K562 (cell line): ENCODE measurements around the gene IRX6. TPM values are rescaled to one million over a fixed set of nuclear protein-coding genes. Genes with fewer than 3 reads are reported as not detected.

ENCODE experiments used
- C11orf30 ChIP-seq: fragments of 450-650 bp; IDR thresholded peaks from 2 replicates; pipeline ENCODE4 v1.6.1; 2016; ENCODE audit warnings: low read depth, mild to moderate bottlenecking
- CEBPB ChIP-seq: fragments of 450-650 bp; IDR thresholded peaks from 2 replicates; pipeline ENCODE4 v1.6.1; 2016; ENCODE audit warnings: missing genetic modification characterization, missing compliant biosample characterization
- DMBX1 ChIP-seq: fragments of 250-450 bp; sonication (Bioruptor Pico); IDR thresholded peaks from 2 replicates; pipeline ENCODE4 v1.8.0; 2022; ENCODE audit warnings: inconsistent platforms, mild to moderate bottlenecking, moderate library complexity, borderline replicate concordance
- DPF2 ChIP-seq: fragments of 450-650 bp; IDR thresholded peaks from 2 replicates; pipeline ENCODE4 v1.6.1; 2016
- E2F4 ChIP-seq: sonication (generic); formaldehyde crosslinking; IDR thresholded peaks from 2 replicates; pipeline ENCODE4 v1.8.0; 2022; ENCODE audit warnings: mild to moderate bottlenecking, low read depth, missing genetic modification reagents
- GTF3C2 ChIP-seq: IDR thresholded peaks from 3 replicates; pipeline ENCODE4 v1.6.1; 2011; ENCODE audit warnings: borderline replicate concordance, mild to moderate bottlenecking, moderate library complexity; ENCODE audit not compliant: insufficient read length; ENCODE audit errors: extremely low read depth
- LARP7 ChIP-seq: fragments of 450-650 bp; IDR thresholded peaks from 2 replicates; pipeline ENCODE4 v1.6.1; 2016
- MAFG ChIP-seq: fragments of 450-650 bp; conservative IDR thresholded peaks from 2 replicates; pipeline ENCODE4 v1.6.1; 2016; ENCODE audit warnings: missing genetic modification characterization, missing compliant biosample characterization
- MCM5 ChIP-seq: fragments of 450-650 bp; IDR thresholded peaks from 2 replicates; pipeline ENCODE4 v1.6.1; 2016; ENCODE audit warnings: low read depth
- POU5F1 ChIP-seq: fragments of 150-350 bp; IDR thresholded peaks from 2 replicates; pipeline ENCODE4 v1.6.1; 2014; ENCODE audit warnings: borderline replicate concordance, low read length, low read depth, mild to moderate bottlenecking; ENCODE audit not compliant: partially characterized antibody
- TFAM ChIP-seq: fragments of 250-450 bp; sonication (Bioruptor Pico); conservative IDR thresholded peaks from 2 replicates; pipeline ENCODE4 v1.5.0; 2021; ENCODE audit warnings: mild to moderate bottlenecking, moderate library complexity
- TFAP4 ChIP-seq: sonication (generic); formaldehyde crosslinking; IDR thresholded peaks from 2 replicates; pipeline ENCODE4 v1.8.0; 2022; ENCODE audit warnings: missing genetic modification reagents, mild to moderate bottlenecking, moderate library complexity, borderline replicate concordance
- ZBTB12 ChIP-seq: fragments of 250-450 bp; sonication (Bioruptor Pico); IDR thresholded peaks from 2 replicates; pipeline ENCODE4 v1.4.0; 2020
- ZBTB9 ChIP-seq: fragments of 450-650 bp; formaldehyde crosslinking; IDR thresholded peaks from 2 replicates; pipeline ENCODE4 v1.4.0; 2020; ENCODE audit warnings: mild to moderate bottlenecking, moderate library complexity
- ZNF274 ChIP-seq: IDR thresholded peaks from 2 replicates; pipeline ENCODE4 v1.6.1; 2011; ENCODE audit warnings: low read depth, mild to moderate bottlenecking, low read length, moderate library complexity, borderline replicate concordance
- ZNF316 ChIP-seq: fragments of 450-650 bp; IDR thresholded peaks from 2 replicates; pipeline ENCODE4 v1.6.1; 2016
- ZNF592 ChIP-seq: fragments of 450-650 bp; IDR thresholded peaks from 2 replicates; pipeline ENCODE4 v1.6.1; 2017; ENCODE audit warnings: antibody characterized with exemption, mild to moderate bottlenecking
- polyA plus RNA-seq, 8 experiments: library from polyadenylated mRNA; depleted of rRNA in 4 of 8; stranded (reverse) in 5 of 8; unstranded in 3 of 8; fragments of >200 nt; fragmentation: Nextera tagmentation in 2 of 8; fragmentation: Illumina TruSeq in 1 of 8; extraction: Ambion mirVana in 2 of 8; extraction: Trizol in 1 of 8; gene quantifications; 2 replicates each; pipeline versions ENCODE4 v1.2.1 to v1.2.3, GENCODE V29; 2011 to 2014; ENCODE audit warnings: inconsistent platforms in 1 of 8, missing spikeins in 1 of 8
- total RNA-seq, 7 experiments: library from RNA; depleted of rRNA in 6 of 7; stranded (reverse); fragments of >200 nt in 6 of 7; fragmentation: Illumina TruSeq in 2 of 7; extraction: Trizol in 2 of 7; gene quantifications; 2 replicates each; pipeline versions ENCODE4 v1.2.1 to v1.2.3, GENCODE V29; 2011 to 2021; ENCODE audit warnings: low replicate concordance in 1 of 7

IRX6 gene
- total and polyA plus RNA-seq, 9 of the 15 experiments (the other 6 are each of a cell fraction or from before 2014, with no cell fraction given): 0.07 to 0.29 (median 0.14) TPM; not detected in 4

- no peak for TF ChIP-seq POU5F1
- peak; percentile 88 for TF ChIP-seq MAFG (tag)
- no peak for TF ChIP-seq TFAP4 (CRISPR knock-in tag)
- no peak for TF ChIP-seq LARP7
- no peak for TF ChIP-seq ZNF274
- TF ChIP-seq MCM5: no peak
- no peak for TF ChIP-seq ZBTB9 (CRISPR knock-in tag)
- no peak for TF ChIP-seq GTF3C2
- no peak for TF ChIP-seq DMBX1 (CRISPR knock-in tag)
- no peak for TF ChIP-seq TFAM (CRISPR knock-in tag)
- no peak for TF ChIP-seq E2F4 (CRISPR knock-in tag)
- TF ChIP-seq ZBTB12 (CRISPR knock-in tag): no peak
- TF ChIP-seq CEBPB (tag): peak; percentile 70
- no peak for TF ChIP-seq ZNF592
- TF ChIP-seq C11orf30: peak; percentile 76
- TF ChIP-seq ZNF316: peak; percentile 85
- TF ChIP-seq DPF2: no peak
Observed at GRCh38 chr16:55333684-55334083, 9.7 kb downstream of the IRX6 start (continued).
